ENCODE results near the gene KRT72.

KRT72 gene

DNA sequence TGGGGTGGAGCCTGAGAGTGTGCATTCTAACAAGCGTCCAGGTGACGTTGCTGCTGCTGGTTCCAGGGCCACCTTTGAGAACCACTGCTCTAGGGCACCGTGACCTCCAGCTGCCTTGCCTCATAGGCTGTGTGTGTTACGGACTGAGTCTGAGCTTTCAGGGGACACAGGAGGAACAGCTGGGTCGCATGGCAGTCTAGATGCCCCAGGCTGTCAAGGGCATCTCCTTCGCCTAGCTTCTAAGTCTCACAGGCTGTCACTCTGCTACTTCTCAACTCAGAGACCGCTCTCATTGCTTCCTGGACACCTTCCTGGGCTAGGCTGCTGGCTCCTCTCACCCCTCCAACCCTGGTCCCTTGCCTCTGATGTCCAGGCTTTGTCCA is 16.1 kb upstream of the KRT72 start:
- Mint-ChIP-seq H3K4me3 (no peak overlapping the region), H3K9me3 (no peaks in the 10 kb centered on the region), H3K27ac (no peak overlapping the region), H3K36me3 (ENCODE audit: low read depth) (no peaks in the 10 kb centered on the region), H3K4me1 (no peaks in the 10 kb centered on the region), H3K27me3 (ENCODE audit: low read depth, poor library complexity) (peaks cover 14% of the 10 kb centered on the region)
- TF ChIP-seq, protein P1, sequence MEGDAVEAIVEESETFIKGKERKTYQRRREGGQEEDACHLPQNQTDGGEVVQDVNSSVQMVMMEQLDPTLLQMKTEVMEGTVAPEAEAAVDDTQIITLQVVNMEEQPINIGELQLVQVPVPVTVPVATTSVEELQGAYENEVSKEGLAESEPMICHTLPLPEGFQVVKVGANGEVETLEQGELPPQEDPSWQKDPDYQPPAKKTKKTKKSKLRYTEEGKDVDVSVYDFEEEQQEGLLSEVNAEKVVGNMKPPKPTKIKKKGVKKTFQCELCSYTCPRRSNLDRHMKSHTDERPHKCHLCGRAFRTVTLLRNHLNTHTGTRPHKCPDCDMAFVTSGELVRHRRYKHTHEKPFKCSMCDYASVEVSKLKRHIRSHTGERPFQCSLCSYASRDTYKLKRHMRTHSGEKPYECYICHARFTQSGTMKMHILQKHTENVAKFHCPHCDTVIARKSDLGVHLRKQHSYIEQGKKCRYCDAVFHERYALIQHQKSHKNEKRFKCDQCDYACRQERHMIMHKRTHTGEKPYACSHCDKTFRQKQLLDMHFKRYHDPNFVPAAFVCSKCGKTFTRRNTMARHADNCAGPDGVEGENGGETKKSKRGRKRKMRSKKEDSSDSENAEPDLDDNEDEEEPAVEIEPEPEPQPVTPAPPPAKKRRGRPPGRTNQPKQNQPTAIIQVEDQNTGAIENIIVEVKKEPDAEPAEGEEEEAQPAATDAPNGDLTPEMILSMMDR (IDR thresholded peaks at IDR 0.05) = no peak
- DNase-seq = no peak

DNA sequence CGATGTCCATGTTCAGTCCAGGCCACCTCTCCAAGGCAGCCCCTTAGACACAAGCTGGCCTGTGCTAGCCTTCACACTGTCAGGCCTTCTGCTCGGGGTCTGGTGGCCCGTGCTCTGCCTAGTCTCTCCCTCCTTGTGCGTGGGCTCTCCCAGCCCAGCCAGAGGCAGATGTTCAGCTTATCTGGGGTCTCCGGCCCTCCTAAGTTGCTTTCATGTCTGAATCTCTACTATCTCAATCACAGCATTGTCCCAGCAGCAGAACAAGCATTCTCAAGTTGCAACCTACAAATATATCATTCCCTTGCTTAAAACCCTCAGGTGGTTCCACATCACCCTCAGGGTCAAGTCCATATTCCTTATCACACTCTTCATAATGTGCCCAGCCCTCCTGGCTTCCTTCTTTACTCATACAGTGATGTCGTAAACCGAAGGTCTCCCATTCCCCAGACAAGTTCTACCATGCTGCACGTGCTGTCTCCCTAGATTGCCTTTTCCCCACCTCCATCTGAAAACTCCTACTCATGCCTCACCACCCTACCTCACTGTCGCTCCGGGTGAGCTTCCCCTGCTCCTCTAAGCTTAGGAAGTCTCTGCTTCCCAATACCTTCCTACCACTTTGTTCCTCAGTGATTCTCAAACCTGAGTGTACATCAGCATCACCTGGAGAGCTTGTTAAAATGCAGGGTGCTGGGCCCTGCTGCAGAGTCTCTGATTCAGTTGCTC is 15.6 kb upstream of the KRT72 start:
- peaks cover 14% of the 10 kb centered on the region for H3K27me3 Mint-ChIP-seq (ENCODE audit: low read depth, poor library complexity)
- H3K4me1 Mint-ChIP-seq = no peaks in the 10 kb centered on the region
- no peak for DNase-seq
- no peak overlapping the region for H3K4me3 Mint-ChIP-seq
- H3K9me3 Mint-ChIP-seq = no peaks in the 10 kb centered on the region
- H3K36me3 Mint-ChIP-seq (ENCODE audit: low read depth) = no peaks in the 10 kb centered on the region
- TF ChIP-seq, protein P1 (IDR thresholded peaks at IDR 0.05) = no peak
- no peak overlapping the region for H3K27ac Mint-ChIP-seq

DNA sequence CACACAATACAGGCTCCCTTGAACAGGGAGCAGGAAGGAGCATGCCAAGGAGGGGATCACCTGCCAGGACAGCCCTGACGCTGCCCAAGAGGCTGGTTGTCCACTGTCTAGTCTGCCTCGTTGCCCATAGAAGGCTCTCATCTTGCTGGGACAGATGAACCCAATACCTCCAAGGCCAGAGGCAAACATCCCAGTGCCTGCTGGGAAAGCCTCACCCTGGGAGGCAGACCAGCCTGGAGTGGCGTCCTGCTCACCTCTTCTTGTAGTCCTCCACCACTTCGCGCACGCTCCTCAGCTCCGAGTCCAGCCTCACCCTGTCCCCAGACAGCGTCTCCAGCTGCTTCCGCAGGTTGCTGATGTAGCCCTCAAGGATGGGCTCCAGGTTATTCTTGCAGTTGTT is 14.6 kb upstream of the KRT72 start:
- Mint-ChIP-seq H3K4me1 (no peaks in the 10 kb centered on the region), H3K4me3 (no peak overlapping the region), H3K36me3 (ENCODE audit: low read depth) (no peaks in the 10 kb centered on the region), H3K27ac (no peak overlapping the region), H3K27me3 (ENCODE audit: low read depth, poor library complexity) (peaks cover 21% of the 10 kb centered on the region), H3K9me3 (no peaks in the 10 kb centered on the region)
- TF ChIP-seq, protein P1 (IDR thresholded peaks at IDR 0.05) = no peak
- DNase-seq = no peak

DNA sequence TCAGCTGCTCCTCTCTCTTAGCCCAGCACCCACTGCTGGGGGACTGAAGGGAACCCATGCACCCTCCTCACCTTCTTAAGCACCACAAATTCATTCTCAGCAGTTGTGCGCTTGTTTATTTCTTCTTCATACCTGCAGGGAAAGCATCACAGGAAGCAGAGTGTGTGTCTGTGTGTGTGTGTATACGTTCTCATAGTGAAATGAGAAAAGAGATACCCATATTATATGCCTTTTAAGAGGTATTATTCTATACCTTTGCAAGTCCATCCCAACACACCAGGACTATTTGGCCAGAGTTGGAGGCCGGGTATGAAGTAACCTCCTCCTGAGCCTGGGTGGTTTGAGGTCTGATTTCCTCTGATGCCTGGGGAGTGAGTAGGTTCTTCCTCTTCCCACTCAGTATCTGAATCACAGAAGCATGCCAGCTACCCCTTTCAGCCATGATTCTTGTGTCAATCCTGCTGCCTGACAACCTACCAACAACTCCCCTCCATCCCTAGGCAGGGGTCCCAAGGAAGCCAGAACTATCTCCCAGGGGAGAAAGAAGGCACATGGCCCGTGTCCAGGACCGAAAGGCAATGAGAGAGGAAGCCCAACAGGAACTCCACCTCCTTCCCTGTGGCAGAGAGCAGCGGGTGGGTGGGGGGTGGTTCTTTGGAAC is 14.1 kb upstream of the KRT72 start:
- Mint-ChIP-seq H3K27ac (peak overlapping the region; percentile 42), H3K4me3 (no peak overlapping the region), H3K36me3 (ENCODE audit: low read depth) (no peaks in the 10 kb centered on the region), H3K27me3 (ENCODE audit: low read depth, poor library complexity) (peaks cover 21% of the 10 kb centered on the region), H3K9me3 (no peaks in the 10 kb centered on the region), H3K4me1 (no peaks in the 10 kb centered on the region)
- TF ChIP-seq, protein P1 (IDR thresholded peaks at IDR 0.05) = no peak
- DNase-seq = no peak

DNA sequence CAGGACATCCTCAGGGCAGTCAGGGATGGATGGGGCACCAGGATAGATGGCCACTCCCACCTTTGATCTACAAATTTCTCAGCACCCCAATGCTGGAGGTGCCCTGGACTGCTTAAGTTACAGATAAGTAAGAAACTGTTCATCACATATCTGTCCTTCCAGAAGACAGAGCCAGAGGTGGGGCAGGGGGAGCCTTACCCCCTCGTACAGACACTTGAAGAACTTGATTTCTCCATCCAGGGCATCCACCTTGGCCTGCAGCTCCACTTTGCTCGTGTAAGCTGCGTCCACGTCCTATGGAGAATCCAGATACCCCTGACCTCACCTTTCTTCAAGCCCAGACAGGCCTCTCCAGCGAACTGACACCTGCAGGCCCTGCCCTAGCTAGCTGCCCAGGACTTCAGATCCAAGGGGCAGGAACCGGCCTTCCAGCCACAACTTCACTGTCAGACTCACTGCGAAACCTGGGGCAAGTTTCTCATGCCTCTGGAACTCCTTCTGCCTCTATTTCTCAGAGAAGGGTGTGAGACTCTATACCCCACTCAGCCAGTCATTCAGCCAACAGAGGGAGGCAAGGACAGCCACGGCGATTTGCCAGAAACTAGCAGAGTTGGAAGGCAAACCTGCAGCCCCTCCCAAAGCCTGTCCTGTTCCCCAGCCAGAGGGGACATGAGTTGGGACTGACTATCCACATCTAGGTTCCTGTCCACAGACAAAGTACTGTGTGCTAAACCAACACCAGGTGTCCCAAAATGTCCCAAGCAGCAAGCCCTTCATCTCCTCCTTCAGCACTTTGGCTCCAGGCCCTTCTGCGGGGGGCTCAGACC is 13.3 kb upstream of the KRT72 start:
- H3K27ac Mint-ChIP-seq = no peak overlapping the region
- TF ChIP-seq, protein P1 (IDR thresholded peaks at IDR 0.05) = no peak
- no peaks in the 10 kb centered on the region for H3K4me1 Mint-ChIP-seq
- no peak overlapping the region for H3K4me3 Mint-ChIP-seq
- H3K36me3 Mint-ChIP-seq (ENCODE audit: low read depth) = no peaks in the 10 kb centered on the region
- no peak for DNase-seq
- H3K27me3 Mint-ChIP-seq (ENCODE audit: low read depth, poor library complexity) = peaks cover 21% of the 10 kb centered on the region
- H3K9me3 Mint-ChIP-seq = no peaks in the 10 kb centered on the region

Data from nephron progenitor cell (in vitro differentiated cells).